Ovary (tissue), 9 donors: Measurements from ENCODE around the gene CNTRL. TPM values are rescaled to one million over a fixed set of nuclear protein-coding genes. Genes with fewer than 3 reads are reported as not detected.

Experiments
- DNase-seq, 5 donors: peaks; one replicate each; pipeline ENCODE4 v3.0.0-alpha.2; 2019 to 2020
- H3K27ac ChIP-seq, 2 donors: fragments of 200-600 bp; one replicate each; pipeline versions ENCODE4 v1.5.1 to v1.8.0; 2019 to 2022
- H3K27me3 ChIP-seq: fragments of 200-600 bp; one replicate; pipeline ENCODE4 v1.8.0; 2022
- H3K36me3 ChIP-seq: fragments of 200-600 bp; sonication (generic); one replicate; pipeline ENCODE4 v1.5.1; 2019
- H3K4me1 ChIP-seq: one replicate; pipeline ENCODE4 v1.8.1; 2013; ENCODE audit warnings: mild to moderate bottlenecking, moderate library complexity; ENCODE audit not compliant: insufficient read depth
- H3K4me3 ChIP-seq: fragments of 200-600 bp; sonication (generic); one replicate; pipeline ENCODE4 v1.5.1; 2017
- H3K9me3 ChIP-seq, 2 donors: fragments of 200-600 bp in 1 of 2; sonication (generic) in 1 of 2; one replicate each; pipeline versions ENCODE4 v1.5.1 to v1.8.1; 2013 to 2019; ENCODE audit warnings: mild to moderate bottlenecking in 1 of 2, moderate library complexity in 1 of 2
- CTCF ChIP-seq, 3 donors: fragments of 450-650 bp in 2 of 3; fragments of 200-600 bp in 1 of 3; IDR thresholded peaks; one replicate each; pipeline versions ENCODE4 v1.5.1 to v1.8.0; 2016 to 2022; ENCODE audit warnings: antibody characterized with exemption in 3 of 3, mild to moderate bottlenecking in 1 of 3
- EP300 ChIP-seq: sonication (generic); formaldehyde crosslinking; IDR thresholded peaks from one replicate; pipeline ENCODE4 v1.6.1; 2017; ENCODE audit warnings: antibody characterized with exemption
- POLR2A ChIP-seq: fragments of 450-650 bp; IDR thresholded peaks from one replicate; pipeline ENCODE4 v1.6.1; 2017; ENCODE audit warnings: antibody characterized with exemption, mild to moderate bottlenecking, moderate library complexity
- WGBS, 3 donors: extraction: QIAGEN DNeasy Blood & Tissue Kit in 1 of 3; methylation state at CpG; one replicate each; pipeline versions ENCODE4 v1.1.5 to v1.1.7; 2013 to 2017; 5-methylcytosine and 5-hydroxymethylcytosine counted together
- intact Hi-C, 4 donors: fragments of 100-400 bp; cut with DNase I; formaldehyde crosslinking; loops; one replicate each; pipeline versions ENCODE4 v1.11.0 to v1.15.1; 2022 to 2023
- polyA plus RNA-seq, 2 donors: library from polyadenylated mRNA; stranded (reverse); fragments of 200-250 nt in 1 of 2; fragments of 350-450 nt in 1 of 2; fragmentation: Illumina TruSeq in 1 of 2; extraction: RNeasy Lipid Tissue Mini Kit (QIAGEN cat#74804) in 1 of 2; gene quantifications; one replicate each; pipeline ENCODE4 v1.2.3, GENCODE V29; 2013 to 2014
- total RNA-seq, 7 donors: library from RNA; depleted of rRNA in 2 of 7; stranded (reverse); fragments of >200 nt in 2 of 7; fragmentation: NEBNext Ultra II Directional in 3 of 7; extraction: Animal tissue kit (Norgen Biotek cat#: 25700) in 3 of 7; gene quantifications; one replicate each; pipeline versions ENCODE4 v1.1.0 to v1.2.4, GENCODE V29; 2016 to 2023
- donor health status: DM: no; HTN: no; CAD: no; lungs with moderate emphysema.
- donor health status: DM: no; HTN: no; CAD: no.
- donor health status: Bipolar disorder and iron deficiency.
- donor health status: DM: yes; HTN: yes; CAD: no.
- donor health status: DM: no; HTN: no; CAD: no.
- donor health status: DM: yes; HTN: yes; CAD: no.

CNTRL gene
- total and polyA plus RNA-seq, 9 donors, result 10.0 to 27.2 (median 19.0) TPM

GRCh38 chr9:121144482-121144881 lies 69.7 kb downstream of the CNTRL start:
- intact Hi-C loops, result no loop called here
- no peak for DNase-seq
- Histone ChIP-seq H3K36me3 (no peaks in the 10 kb centered on the region), H3K27ac (no peak overlapping the region), H3K4me3 (no peak overlapping the region), H3K9me3 (no peaks in the 10 kb centered on the region), H3K27me3 (no peaks in the 10 kb centered on the region), H3K4me1 (no peaks in the 10 kb centered on the region)
- TF ChIP-seq EP300 (no peak), CTCF (IDR thresholded peaks at IDR 0.05) (no peak), POLR2A (no peak)
- WGBS, 3 donors, result 93 to 96% (median 94%) methylated on average over 2 of the region's 2 CpGs

GRCh38 chr9:121150188-121150587 lies 75.4 kb downstream of the CNTRL start:
- Histone ChIP-seq H3K36me3 (no peaks in the 10 kb centered on the region), H3K4me3 (no peak overlapping the region), H3K9me3 (no peaks in the 10 kb centered on the region), H3K4me1 (no peaks in the 10 kb centered on the region), H3K27ac (no peak overlapping the region), H3K27me3 (no peaks in the 10 kb centered on the region)
- 57 to 59% (median 59%) methylated on average over 2 of the region's 2 CpGs for WGBS, 3 donors
- intact Hi-C loops, result no loop called here
- TF ChIP-seq CTCF (IDR thresholded peaks at IDR 0.05) (no peak), EP300 (no peak), POLR2A (no peak)
- DNase-seq, result no peak

- intact Hi-C loops, result no loop called here
- 79 to 88% (median 79%) methylated on average over 1 of the region's 1 CpG for WGBS, 3 donors
- DNase-seq, result no peak
- H3K4me1 ChIP-seq, result no peaks in the 10 kb centered on the region
- TF ChIP-seq EP300 (no peak), CTCF (IDR thresholded peaks at IDR 0.05) (no peak), POLR2A (no peak)
- no peaks in the 10 kb centered on the region for H3K36me3 ChIP-seq
- no peaks in the 10 kb centered on the region for H3K9me3 ChIP-seq
- no peak overlapping the region for H3K27ac ChIP-seq
- no peak overlapping the region for H3K4me3 ChIP-seq
- no peaks in the 10 kb centered on the region for H3K27me3 ChIP-seq
Measured at GRCh38 chr9:121153642-121154041, 78.9 kb downstream of the CNTRL start.

GRCh38 chr9:121154782-121155181 lies 80.0 kb downstream of the CNTRL start:
- Histone ChIP-seq H3K27me3 (no peaks in the 10 kb centered on the region), H3K4me3 (no peak overlapping the region), H3K9me3 (no peaks in the 10 kb centered on the region), H3K36me3 (no peaks in the 10 kb centered on the region), H3K4me1 (no peaks in the 10 kb centered on the region), H3K27ac (no peak overlapping the region)
- intact Hi-C loops, result no loop called here
- DNase-seq, result no peak
- 90 to 96% (median 93%) methylated on average over 6 of the region's 6 CpGs for WGBS, 3 donors
- no peak for TF ChIP-seq CTCF (IDR thresholded peaks at IDR 0.05)
- TF ChIP-seq EP300, result no peak
- TF ChIP-seq POLR2A, result no peak
